ENCODE results near the gene ENPP3.

Gene ENPP3

GRCh38 chr6:131597446-131597845 lies 39.7 kb upstream of the ENPP3 start:
- ATAC-seq (ENCODE audit: low read depth) (no peak), DNase-seq (ENCODE audit: low spot score) (no peak)
- H3K27me3 ChIP-seq (ENCODE audit: insufficient read depth, poor library complexity, severe bottlenecking): no peaks in the 10 kb centered on the region
- no peaks in the 10 kb centered on the region for H3K9me3 ChIP-seq (ENCODE audit: severe bottlenecking)
- peak; percentile 40 for TF ChIP-seq CTCF (IDR thresholded peaks at IDR 0.05; ENCODE audit: poor library complexity, severe bottlenecking)
- H3K36me3 ChIP-seq (ENCODE audit: low read depth): peaks cover 100% of the 10 kb centered on the region
- no peaks in the 10 kb centered on the region for H3K4me1 ChIP-seq (ENCODE audit: insufficient read depth, poor library complexity, severe bottlenecking)
- no peak overlapping the region for H3K4me3 ChIP-seq (ENCODE audit: severe bottlenecking)
- H3K27ac ChIP-seq (ENCODE audit: poor library complexity, severe bottlenecking): no peak overlapping the region

GRCh38 chr6:131600716-131601115 lies 36.4 kb upstream of the ENPP3 start:
- DNase-seq (ENCODE audit: low spot score) (no peak), ATAC-seq (ENCODE audit: low read depth) (no peak)
- Histone ChIP-seq H3K27ac (ENCODE audit: poor library complexity, severe bottlenecking) (no peak overlapping the region), H3K36me3 (ENCODE audit: low read depth) (peaks cover 100% of the 10 kb centered on the region), H3K4me3 (ENCODE audit: severe bottlenecking) (no peak overlapping the region), H3K9me3 (ENCODE audit: severe bottlenecking) (no peaks in the 10 kb centered on the region), H3K4me1 (ENCODE audit: insufficient read depth, poor library complexity, severe bottlenecking) (no peaks in the 10 kb centered on the region), H3K27me3 (ENCODE audit: insufficient read depth, poor library complexity, severe bottlenecking) (no peaks in the 10 kb centered on the region)
- TF ChIP-seq CTCF (IDR thresholded peaks at IDR 0.05; ENCODE audit: poor library complexity, severe bottlenecking): no peak

- Histone ChIP-seq H3K9me3 (ENCODE audit: severe bottlenecking) (no peaks in the 10 kb centered on the region), H3K27me3 (ENCODE audit: insufficient read depth, poor library complexity, severe bottlenecking) (no peaks in the 10 kb centered on the region), H3K27ac (ENCODE audit: poor library complexity, severe bottlenecking) (no peak overlapping the region), H3K36me3 (ENCODE audit: low read depth) (peaks cover 100% of the 10 kb centered on the region), H3K4me3 (ENCODE audit: severe bottlenecking) (no peak overlapping the region), H3K4me1 (ENCODE audit: insufficient read depth, poor library complexity, severe bottlenecking) (no peaks in the 10 kb centered on the region)
- ATAC-seq (ENCODE audit: low read depth) (peak; percentile 58; the same call in 1 of the 3 replicates), DNase-seq (ENCODE audit: low spot score) (no peak)
- TF ChIP-seq CTCF (IDR thresholded peaks at IDR 0.05; ENCODE audit: poor library complexity, severe bottlenecking): no peak
These were observed 34.3 kb upstream of the ENPP3 start for GRCh38 chr6:131602781-131603312.

GRCh38 chr6:131613296-131613925 lies 23.7 kb upstream of the ENPP3 start:
- H3K36me3 ChIP-seq (ENCODE audit: low read depth): peaks cover 84% of the 10 kb centered on the region
- no peaks in the 10 kb centered on the region for H3K4me1 ChIP-seq (ENCODE audit: insufficient read depth, poor library complexity, severe bottlenecking)
- TF ChIP-seq CTCF (IDR thresholded peaks at IDR 0.05; ENCODE audit: poor library complexity, severe bottlenecking): no peak
- H3K9me3 ChIP-seq (ENCODE audit: severe bottlenecking): no peaks in the 10 kb centered on the region
- DNase-seq (ENCODE audit: low spot score): no peak
- H3K27me3 ChIP-seq (ENCODE audit: insufficient read depth, poor library complexity, severe bottlenecking): no peaks in the 10 kb centered on the region
- H3K27ac ChIP-seq (ENCODE audit: poor library complexity, severe bottlenecking): no peak overlapping the region
- H3K4me3 ChIP-seq (ENCODE audit: severe bottlenecking): no peak overlapping the region
- ATAC-seq (ENCODE audit: low read depth): no peak

GRCh38 chr6:131615275-131615674 lies 21.8 kb upstream of the ENPP3 start:
- Histone ChIP-seq H3K36me3 (ENCODE audit: low read depth) (peaks cover 90% of the 10 kb centered on the region), H3K27me3 (ENCODE audit: insufficient read depth, poor library complexity, severe bottlenecking) (no peaks in the 10 kb centered on the region), H3K9me3 (ENCODE audit: severe bottlenecking) (no peaks in the 10 kb centered on the region), H3K27ac (ENCODE audit: poor library complexity, severe bottlenecking) (no peak overlapping the region), H3K4me1 (ENCODE audit: insufficient read depth, poor library complexity, severe bottlenecking) (no peaks in the 10 kb centered on the region), H3K4me3 (ENCODE audit: severe bottlenecking) (no peak overlapping the region)
- no peak for DNase-seq (ENCODE audit: low spot score)
- TF ChIP-seq CTCF (IDR thresholded peaks at IDR 0.05; ENCODE audit: poor library complexity, severe bottlenecking): no peak
- ATAC-seq (ENCODE audit: low read depth): no peak
